HG02678 (cell line): ENCODE measurements around the gene CEP76.

ENCODE experiments used
- ATAC-seq: cut with Tn5 transposase; IDR thresholded peaks from one replicate; pipeline ENCODE4 v1.9.1; 2021; ENCODE audit warnings: mild to moderate bottlenecking, moderate library complexity; ENCODE audit not compliant: unreplicated experiment

Gene CEP76

DNA sequence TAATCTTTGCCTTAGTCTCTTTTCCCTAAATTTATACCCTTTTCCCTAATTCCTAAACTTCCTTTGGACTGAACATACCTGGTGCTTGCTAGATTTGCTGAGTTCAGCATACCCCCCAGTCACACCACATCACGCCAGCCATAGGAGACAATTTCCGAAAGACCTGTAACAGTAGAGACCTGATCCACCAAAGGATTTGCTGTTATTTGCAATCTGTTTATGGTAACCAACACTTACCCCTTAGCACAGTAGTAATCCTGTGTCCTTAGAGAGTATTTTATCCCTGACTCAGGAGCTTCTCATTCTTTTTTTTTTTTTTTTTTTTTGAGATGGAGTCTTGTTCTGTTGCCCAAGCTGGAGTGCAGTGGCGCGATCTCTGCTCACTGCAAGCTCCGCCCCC, 8.9 kb upstream of the CEP76 start:
- no peak for ATAC-seq

DNA sequence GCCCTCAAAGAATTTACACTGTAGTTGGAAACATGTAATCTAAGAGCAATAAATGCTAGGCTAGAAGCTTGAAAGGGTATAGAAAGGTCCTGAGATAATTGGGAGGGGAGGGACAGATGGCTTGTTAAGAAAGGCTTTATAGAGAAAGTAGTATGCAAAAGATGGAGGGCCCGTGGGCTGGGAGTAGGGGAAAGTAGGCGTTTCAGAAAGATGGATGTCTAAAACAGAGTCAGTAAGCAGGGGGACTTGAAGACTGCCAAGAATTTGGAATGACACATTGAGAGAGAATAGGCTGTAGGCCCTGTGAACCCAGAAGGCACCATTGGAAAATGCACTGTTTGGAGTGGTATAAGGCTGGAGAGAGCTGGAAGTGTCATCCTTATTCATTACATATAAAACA, 1.1 kb upstream of the CEP76 start:
- no peak for ATAC-seq

DNA sequence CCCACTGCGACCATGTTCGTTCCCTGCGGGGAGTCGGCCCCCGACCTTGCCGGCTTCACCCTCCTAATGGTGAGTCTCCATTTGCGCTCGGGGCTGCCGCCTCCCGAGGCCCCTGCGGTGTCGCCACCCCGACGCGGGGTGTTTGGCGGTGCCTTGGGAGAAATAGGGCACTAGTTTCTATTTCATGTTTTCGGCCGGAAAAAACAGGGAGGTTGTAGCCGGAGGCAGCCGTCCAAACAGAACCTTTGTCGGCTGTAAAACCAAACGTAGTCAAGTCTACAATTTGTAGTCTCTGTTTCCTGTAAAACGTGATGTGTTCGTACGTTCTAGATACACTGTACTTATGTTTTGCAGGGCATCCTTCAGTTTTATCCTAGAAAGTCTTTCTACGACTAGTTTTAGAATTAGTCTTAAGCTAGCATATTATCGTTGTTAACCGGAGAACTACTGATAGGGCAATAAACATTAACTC, 609 bp upstream of the CEP76 start:
- ATAC-seq, result no peak

DNA sequence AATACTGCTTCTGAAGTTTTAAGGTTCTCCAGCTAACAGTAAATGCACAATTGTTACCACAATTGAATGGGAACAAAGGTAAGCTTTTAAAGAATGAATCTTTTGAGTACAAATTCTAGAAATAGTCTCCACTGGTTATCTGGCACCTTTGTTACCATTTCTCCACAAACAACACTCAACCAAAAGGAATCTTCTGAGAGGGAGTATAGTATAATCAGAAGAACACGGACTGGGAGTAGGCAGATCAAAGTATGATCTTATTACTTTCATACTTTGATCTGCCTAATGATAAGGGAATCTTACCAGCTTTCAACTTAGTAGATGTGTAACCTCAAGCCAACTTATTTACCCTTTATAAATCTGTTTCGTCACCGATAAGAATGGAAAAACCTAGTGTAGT, 1.4 kb downstream of the CEP76 start:
- no peak for ATAC-seq

DNA sequence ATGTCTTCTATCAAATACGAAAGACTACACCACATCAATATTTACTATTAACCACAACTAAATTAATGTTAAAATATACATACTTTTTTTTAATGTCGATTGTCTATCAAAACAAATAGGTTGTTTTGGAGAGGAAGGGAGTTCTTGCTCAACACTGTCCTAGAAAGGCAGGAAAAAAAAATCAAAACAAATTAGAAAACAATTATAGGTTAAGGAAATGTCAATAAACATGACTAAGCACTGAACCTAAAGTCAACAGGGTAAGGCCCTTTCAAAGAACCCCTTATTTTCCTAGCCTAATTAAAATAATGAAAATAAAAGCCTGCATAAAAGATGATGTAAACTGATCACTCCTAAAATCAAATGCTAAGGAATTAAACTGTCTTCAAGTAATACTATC, 2.8 kb downstream of the CEP76 start:
- ATAC-seq, result no peak

DNA sequence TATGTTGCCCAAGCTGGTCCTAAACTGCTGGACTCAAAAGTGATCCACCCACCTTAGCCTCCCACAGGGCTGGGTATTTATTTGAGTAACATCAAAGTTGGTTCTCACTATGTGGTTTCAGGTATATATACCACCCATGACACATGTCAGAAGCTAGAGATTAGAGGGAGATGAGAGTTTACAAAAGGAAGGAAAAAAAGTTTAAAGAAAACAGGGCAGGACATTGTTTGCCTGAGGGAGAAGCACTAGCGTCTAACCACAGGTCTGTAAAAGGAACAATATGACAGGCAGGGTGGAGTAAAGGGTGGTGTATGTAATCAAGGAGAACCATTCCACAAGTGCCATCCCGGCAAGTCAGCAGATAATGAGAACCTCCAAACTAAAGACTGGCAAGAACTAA, 8.5 kb downstream of the CEP76 start:
- ATAC-seq, result no peak

DNA sequence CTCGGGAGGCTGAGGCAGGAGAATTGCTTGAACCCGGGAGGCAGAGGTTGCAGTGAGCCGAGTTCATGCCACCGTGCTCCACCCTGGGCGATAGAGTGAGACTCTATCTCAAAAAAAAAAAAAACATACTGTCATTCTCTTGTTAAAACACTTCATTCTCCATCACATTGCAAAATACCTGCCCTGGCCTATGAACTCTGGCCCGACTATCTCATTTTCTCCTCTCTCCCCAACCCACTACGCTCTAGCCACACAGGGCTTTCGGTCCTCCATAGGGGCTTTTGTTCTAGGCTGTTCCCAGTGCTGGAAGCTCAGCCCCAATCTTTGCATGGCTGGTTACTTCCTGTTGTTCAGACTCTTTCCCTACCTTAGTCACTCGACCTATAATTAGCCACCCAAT, 10.3 kb downstream of the CEP76 start:
- no peak for ATAC-seq

DNA sequence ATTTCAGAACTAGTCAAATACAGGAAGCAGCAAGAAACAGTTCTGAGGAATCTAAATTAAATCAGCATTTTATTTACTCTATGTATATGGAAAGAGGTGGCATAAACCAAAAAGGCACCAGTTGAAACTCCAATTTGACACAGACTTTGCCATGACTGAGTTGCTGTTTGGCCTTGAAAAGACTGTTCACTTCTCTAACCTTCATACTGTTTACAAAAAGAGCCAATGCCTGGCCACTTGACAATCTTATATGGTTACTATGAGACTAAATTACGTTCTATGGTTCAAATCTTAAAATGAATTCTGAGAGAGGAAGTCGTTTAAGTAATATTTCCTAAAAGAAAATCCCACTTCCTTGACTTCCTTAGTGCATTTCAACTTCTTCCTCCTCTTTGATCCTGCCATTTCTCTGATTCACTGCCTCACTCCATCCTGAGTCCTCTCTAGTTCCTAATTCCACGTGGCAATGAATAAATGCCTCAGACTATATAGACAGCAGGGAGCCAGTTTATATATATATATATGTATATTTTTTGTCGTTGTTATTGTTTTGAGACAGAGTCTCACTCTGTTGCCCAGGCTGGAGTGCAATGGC, 13.2 kb downstream of the CEP76 start:
- no peak for ATAC-seq

DNA sequence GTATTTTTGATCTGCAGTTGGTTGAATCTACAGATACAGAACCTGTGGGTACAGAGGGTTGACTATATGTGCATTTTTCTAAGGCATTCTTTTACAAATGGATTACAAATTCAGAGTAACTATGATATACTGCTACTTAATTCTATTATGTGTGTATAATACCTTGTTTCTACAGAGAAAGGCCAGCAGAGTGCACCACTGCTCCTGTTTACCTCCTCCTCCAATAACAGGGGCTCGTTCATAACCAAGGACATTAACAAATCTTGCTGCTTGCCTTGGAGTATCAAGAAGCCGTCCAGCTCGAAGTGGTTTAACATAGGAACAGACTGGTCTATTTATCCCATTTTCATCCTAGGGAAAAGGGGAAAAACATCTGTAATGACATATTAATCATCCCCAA, 16.4 kb downstream of the CEP76 start:
- ATAC-seq, result no peak

DNA sequence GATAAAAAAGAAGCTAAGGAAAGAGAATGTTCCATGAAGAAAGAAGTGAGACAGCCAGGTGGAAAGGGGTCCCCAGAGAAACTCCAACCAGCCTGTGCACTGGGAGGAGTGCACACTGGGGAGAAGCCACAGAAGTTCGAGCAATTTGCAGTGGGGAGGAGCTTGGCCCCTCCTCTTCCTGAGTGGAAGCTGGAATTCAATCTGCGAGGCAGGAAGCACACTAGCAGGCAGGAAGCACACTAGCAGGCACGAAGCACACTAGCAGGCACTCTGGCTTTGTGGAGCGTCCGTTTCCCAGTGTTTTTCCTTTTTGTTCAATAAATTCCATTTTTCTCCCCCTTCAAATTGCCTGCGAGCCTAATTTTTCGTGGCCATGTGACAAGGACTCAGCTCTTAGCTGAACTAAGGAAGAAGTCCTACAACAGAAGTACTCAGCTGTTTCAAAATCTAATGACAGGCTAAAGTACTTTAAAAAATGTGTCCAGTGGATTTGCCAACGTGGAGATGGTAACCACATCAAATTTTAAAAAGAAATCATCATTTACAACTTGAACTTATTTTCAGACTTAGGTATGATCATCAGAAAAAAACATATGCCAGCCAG, 23.2 kb downstream of the CEP76 start:
- ATAC-seq, result no peak

DNA sequence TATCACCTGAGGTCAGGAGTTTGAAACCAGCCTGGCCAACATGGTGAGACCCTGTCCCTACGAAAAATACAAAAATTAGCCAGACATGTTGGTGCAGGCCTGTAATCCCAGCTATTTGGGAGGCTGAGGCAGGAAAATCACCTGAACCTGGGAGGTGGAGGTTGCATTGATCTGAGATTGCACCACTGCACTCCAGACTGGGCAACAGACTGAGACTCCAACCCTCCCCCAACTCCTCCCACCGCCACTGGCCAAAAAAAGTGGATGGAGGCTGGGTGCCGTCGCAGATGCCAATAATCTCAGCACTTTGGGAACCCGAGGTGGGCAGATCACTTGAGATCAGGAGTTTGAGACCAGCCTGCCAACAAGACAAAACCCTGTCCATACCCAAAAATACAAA, 34.5 kb downstream of the CEP76 start:
- ATAC-seq, result no peak

DNA sequence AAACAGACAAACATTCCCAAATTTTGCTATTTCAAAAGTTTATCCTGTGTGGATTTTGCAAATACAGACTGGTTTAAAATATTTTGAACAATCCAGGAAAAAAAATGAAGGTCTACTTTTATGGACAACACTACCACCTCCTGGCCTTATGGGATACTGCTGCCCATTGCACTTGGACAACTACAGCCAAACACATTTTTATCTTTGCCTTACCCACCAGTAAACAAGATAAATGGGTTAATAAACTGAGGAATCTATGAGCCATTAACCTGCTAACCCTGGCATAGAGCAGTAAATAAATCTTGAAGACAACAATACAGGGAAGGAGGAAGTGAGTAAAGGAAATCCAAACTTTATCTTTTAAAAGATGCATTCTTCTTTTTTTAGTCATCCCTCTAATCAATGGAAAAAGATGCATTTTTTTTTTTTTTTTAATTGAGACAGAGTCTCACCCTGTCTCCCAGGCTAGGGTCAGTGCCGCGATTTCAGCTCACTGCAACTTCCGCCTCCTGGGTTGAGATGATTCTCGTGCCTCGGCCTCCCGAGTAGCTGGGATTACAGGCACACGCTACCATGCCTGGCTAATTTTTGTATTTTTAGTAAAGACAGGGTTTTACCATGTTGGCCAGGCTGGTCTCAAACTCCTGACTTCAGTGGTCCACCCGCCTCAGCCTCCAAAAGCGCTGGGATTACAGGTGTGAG, 42.5 kb downstream of the CEP76 start:
- ATAC-seq, result no peak

DNA sequence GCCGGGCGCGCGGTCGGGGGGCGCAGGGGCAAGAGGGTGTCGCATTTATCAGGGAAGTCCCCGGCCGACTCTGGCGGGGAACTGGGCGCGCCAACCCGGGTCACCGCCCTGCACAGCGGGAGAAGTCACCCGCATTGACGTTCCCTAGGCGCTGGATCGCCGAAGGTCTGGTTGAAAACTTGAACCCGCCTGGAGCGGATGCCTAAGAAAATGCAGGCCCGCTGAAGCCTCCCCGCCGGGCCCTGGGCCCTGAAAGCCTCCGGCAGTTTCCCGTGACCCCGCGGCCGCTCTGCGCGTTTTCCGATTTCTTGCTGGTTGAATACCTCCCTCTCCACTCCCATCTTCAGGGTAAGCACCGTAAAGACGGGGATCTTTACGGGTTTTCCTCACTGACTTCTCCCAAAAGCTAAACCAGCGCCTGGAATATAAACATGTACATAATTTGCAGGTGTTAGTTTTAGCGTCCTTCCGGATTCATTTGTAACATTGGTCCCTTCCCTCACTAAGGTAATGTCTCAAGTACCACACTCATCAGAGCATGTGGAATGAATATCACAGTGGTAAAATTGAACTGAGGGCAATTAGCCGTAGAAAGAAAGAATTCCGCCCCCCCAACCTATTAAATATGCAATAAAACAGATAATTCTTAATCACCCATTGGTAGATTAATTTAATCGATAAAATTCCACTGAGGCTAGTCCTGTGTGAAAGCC, 43.9 kb downstream of the CEP76 start:
- no peak for ATAC-seq

DNA sequence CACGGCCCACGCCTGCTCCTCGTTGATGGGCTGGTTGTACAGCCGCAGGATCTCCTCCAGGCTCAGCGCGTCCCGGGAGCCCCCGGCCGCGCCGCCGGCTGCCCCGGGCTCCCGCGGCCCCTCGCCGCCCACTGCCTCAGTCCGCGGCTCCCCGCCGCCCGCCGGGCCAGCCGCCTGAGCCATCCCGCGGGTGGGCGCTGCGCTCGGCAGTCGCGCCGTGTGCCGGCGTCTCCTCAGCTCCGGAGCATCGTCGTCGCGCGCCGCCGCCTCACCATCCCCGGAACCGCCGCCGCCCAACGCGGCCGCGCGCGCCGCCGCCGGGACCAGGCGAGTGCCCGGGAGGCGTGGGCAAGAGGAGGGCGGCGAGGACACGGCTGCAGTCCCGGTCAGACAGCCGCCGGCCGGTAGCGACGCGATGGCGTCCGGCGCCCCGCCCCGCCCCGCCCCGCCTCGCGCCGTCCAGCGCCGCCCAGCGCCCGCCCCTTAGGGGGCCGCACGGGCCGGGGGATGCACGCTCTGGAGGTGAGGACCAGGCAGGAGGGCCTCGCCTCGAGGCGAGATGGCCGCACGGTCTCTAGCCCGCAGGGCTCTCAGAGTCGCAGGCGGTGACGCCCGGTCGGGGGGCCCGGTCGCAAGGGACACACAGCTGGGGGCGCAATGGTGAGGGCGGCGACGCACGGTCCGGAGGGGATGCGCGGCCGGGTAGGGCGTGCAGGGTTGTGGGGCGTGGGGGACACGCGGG, 44.7 kb downstream of the CEP76 start, which contains the start of gene SPIRE1:
TSS of gene SPIRE1 (minus strand) at position 424 of the 742 bp plus-strand sequence. CDS start at position 183, 241 bp downstream.
- ATAC-seq, result peak; percentile 70

DNA sequence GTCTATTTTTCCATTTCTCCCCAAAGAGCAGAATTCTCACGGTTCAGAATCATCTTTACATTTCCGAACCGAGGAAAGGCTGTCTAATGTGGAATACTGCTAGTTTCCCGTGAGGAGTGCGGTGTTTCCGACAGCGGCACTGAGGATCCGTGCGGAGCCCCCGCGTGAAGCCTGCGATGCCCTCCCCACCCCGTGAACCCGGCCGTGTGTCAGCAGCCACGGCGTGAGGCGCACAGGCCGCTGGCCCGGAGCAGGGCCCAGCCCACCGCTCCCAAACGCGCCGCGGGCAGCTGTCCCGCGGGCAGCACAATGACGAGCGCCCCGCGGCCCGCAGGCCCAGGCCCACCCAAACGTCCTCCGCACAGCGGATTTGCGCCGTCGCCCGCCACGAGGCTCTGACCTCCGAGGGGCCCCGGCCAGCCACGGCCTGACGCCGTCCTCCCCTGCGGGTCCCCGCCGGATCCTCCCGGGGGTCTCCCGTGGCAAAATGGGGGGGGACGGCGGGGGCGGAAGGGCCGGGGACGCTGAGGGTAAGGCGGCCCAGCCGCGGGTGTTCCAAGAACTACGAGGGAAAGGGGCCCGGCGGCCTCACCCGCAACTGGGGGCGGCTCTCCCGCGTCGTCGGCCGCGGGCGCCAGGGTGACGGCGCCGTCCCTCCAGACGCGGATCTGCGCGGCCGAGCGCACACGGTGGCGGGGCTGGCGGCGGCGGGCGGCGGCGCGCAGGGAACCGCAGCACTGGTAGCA, 45.4 kb downstream of the CEP76 start:
- peak; percentile 32 for ATAC-seq

DNA sequence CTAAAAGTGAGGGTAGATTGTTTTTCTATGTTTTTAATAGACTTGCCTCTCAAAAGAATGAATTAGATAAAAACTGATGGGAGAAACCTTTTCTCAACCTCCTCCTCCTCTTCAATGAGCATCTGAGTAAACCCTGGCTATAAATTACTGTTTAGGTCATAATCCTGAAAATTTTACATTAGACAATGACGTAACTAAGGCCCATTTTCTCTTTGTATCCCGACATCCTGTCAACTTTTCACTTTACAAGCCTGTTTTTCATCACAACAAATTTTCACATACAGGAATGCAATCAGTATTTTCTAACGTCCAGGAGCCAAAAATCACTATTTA, 46.0 kb downstream of the CEP76 start:
- no peak for ATAC-seq

DNA sequence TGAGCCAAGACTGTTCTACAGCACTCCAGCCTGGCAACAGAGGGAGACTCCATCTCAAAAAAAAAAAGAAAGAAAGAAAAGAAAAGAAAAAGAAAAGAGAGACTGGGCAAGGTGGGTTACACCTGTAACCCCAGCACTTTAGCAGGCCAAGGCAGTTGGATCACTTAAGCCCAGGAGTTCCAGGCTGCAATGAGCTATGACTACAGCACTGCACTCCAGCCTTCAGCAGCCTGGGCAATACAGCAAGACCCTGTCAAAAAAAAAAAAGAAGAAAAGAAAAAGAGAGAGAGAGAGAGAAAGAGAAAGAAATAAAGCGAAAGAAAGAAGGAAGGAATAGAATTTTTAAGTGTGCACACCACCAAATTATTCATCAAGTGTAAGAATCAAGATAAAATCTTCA, 47.6 kb downstream of the CEP76 start:
- ATAC-seq, result no peak

DNA sequence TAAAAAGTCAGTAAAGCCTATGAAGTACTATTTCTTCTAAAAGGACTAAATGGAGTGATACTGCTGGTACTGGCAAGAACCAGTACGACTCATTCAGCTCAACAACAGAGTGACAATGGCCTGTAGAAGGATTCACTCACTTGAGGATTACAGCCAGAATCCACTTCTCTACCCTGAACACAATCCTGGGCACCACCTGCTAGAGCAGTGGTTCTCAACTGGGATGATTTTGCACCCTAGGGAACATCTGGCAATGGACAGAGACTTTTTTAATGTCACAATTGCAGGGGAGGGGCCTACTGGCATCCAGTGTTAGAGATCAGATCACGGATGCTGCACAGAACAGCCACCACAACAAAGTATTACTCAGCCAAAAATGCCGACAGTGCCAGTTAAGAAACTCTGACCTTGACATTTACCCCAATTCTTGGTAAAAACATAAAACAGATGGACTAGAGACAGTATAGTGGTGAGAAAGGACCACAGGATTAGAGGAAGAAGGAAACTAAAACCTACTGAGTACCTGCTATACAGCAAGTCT, 49.6 kb downstream of the CEP76 start:
- ATAC-seq, result no peak

DNA sequence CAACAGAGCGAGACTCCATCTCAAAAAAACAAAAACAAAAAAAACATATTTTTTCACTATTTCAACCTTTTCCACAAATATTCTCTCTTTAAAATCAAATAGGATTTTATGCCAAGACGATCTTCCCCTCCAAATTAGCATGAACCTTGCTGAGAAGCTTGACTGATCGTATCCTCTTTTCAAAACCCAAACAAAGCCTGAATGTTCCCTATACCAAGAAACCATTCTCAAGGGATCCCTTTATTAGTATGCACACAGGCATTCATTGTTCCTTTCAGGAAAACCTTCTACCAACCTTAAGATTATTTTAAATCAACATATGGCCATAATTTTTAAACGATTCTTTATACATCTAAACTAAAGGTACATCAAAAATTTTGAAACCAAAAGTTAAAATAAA, 50.9 kb downstream of the CEP76 start:
- no peak for ATAC-seq

DNA sequence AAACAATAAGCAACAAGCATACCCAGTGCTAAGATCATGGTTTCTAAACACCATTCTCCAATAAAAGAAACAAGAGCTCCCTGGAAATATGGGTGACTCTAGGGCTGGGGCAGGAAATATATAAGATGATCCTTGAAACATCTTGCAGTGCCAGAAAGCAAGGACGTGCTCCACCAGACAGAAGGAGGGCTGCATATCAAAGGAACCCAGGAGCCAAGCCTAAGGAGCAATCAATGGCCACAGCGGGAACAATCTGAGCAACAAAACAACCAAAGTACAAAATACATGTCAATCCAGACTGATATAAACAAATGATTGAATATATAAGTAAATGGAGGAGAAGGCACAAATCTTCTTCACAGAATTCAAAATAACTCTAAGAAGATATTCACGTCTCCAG, 54.8 kb downstream of the CEP76 start:
- no peak for ATAC-seq
